Smooth muscle cell (in vitro differentiated cells): ENCODE results near the gene SMARCB1. TPM values are rescaled to one million over a fixed set of nuclear protein-coding genes. Genes with fewer than 3 reads are reported as not detected.
A peak's percentile ranks its signal among the peaks of the same experiment; 100 is the strongest.

ENCODE experiments used
- DNase-seq: peaks from one replicate; lab custom pipeline; 2025; ENCODE audit not compliant: unreplicated experiment; lab: John Stamatoyannopoulos, UW
- H2AFZ ChIP-seq: fragments of 200-600 bp; sonication (generic); 2 replicates; pipeline ENCODE4 v1.6.0; 2016; ENCODE audit warnings: antibody characterized with exemption, low read depth, mild to moderate bottlenecking
- H3F3A ChIP-seq: fragments of 200-600 bp; sonication (generic); 2 replicates; pipeline ENCODE4 v1.6.0; 2017; ENCODE audit warnings: antibody characterized with exemption, low read depth
- H3K27ac ChIP-seq: fragments of 200-600 bp; sonication (generic); 2 replicates; pipeline ENCODE4 v1.5.1; 2016; ENCODE audit warnings: low read depth, mild to moderate bottlenecking
- H3K27me3 ChIP-seq: fragments of 200-600 bp; sonication (generic); 2 replicates; pipeline ENCODE4 v1.6.1; 2016; ENCODE audit warnings: low read depth, mild to moderate bottlenecking
- H3K36me3 ChIP-seq: fragments of 200-600 bp; sonication (generic); 2 replicates; pipeline ENCODE4 v1.5.1; 2016; ENCODE audit warnings: low read depth
- H3K4me1 ChIP-seq: fragments of 200-600 bp; sonication (generic); 2 replicates; pipeline ENCODE4 v1.5.1; 2016; ENCODE audit warnings: low read depth
- H3K4me2 ChIP-seq: fragments of 200-600 bp; sonication (generic); 2 replicates; pipeline ENCODE4 v1.6.0; 2016; ENCODE audit warnings: mild to moderate bottlenecking
- H3K4me3 ChIP-seq: fragments of 200-600 bp; sonication (generic); 2 replicates; pipeline ENCODE4 v1.5.1; 2016; ENCODE audit warnings: mild to moderate bottlenecking
- H3K79me2 ChIP-seq: fragments of 200-600 bp; sonication (generic); 2 replicates; pipeline ENCODE4 v1.6.0; 2016; ENCODE audit warnings: low read depth, mild to moderate bottlenecking
- H3K9ac ChIP-seq: fragments of 200-600 bp; sonication (generic); 2 replicates; pipeline ENCODE4 v1.6.0; 2016; ENCODE audit warnings: low read depth
- H3K9me3 ChIP-seq: fragments of 200-600 bp; sonication (generic); replicated peaks from 2 replicates; pipeline ENCODE4 v1.5.1; 2016; ENCODE audit warnings: low read depth
- H4K20me1 ChIP-seq: fragments of 200-600 bp; sonication (generic); 2 replicates; pipeline ENCODE4 v1.6.0; 2016; ENCODE audit warnings: low read depth
- WGBS: methylation state at CpG from one replicate; pipeline ENCODE4 v1.1.7; 2016; ENCODE audit warnings: low lambda C conversion rate; 5-methylcytosine and 5-hydroxymethylcytosine counted together
- polyA plus RNA-seq: library from polyadenylated mRNA; unstranded; fragments of >200 nt; fragmentation: Nextera tagmentation; extraction: Ambion mirVana; gene quantifications from 2 replicates; pipeline ENCODE4 v1.2.1, GENCODE V29; 2016
- total RNA-seq: library from RNA; depleted of rRNA; stranded (reverse); fragments of >200 nt; gene quantifications from 2 replicates; pipeline ENCODE4 v1.2.3, GENCODE V29; 2014
- TF ChIP-seq, protein P1 (sequence below): fragments of 200-600 bp; sonication (generic); IDR thresholded peaks from 2 replicates; pipeline ENCODE4 v1.5.1; 2017; ENCODE audit warnings: borderline replicate concordance, mild to moderate bottlenecking, antibody characterized with exemption; ENCODE audit not compliant: insufficient read depth, poor library complexity, severe bottlenecking

Gene SMARCB1
- total and polyA plus RNA-seq, 2 experiments from 2014 or later = 65.8 to 124 TPM

DNA sequence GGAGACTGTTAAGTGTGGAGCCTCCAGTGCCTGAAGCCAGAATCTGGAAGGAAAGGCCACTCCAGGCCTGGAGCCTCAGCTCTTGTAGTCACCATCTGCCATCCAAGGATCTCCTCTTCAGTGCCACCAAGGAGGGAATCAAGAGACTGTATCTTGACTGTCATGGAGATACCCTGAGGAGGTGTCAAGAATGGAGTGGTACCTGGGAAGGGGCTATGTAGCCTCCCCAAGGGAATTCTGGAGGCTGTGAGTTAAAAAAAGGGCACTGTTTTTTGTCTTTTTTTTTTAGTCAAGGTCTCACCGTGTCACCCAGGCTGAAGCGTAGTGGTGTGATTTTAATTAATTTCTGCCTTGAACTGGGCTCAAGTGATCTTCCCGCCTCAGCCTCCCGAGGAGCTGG is 27.2 kb upstream of the SMARCB1 start:
- DNase-seq = no peak
- no peaks in the 10 kb centered on the region for H3K9me3 ChIP-seq
- no peaks in the 10 kb centered on the region for H4K20me1 ChIP-seq
- no peak overlapping the region for H3K27ac ChIP-seq
- H3K36me3 ChIP-seq = no peaks in the 10 kb centered on the region
- H3K4me3 ChIP-seq = no peak overlapping the region
- H3K4me2 ChIP-seq = no peak overlapping the region
- no peaks in the 10 kb centered on the region for H3K79me2 ChIP-seq
- TF ChIP-seq, protein P1, sequence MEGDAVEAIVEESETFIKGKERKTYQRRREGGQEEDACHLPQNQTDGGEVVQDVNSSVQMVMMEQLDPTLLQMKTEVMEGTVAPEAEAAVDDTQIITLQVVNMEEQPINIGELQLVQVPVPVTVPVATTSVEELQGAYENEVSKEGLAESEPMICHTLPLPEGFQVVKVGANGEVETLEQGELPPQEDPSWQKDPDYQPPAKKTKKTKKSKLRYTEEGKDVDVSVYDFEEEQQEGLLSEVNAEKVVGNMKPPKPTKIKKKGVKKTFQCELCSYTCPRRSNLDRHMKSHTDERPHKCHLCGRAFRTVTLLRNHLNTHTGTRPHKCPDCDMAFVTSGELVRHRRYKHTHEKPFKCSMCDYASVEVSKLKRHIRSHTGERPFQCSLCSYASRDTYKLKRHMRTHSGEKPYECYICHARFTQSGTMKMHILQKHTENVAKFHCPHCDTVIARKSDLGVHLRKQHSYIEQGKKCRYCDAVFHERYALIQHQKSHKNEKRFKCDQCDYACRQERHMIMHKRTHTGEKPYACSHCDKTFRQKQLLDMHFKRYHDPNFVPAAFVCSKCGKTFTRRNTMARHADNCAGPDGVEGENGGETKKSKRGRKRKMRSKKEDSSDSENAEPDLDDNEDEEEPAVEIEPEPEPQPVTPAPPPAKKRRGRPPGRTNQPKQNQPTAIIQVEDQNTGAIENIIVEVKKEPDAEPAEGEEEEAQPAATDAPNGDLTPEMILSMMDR = no peak
- H2AFZ ChIP-seq = no peak overlapping the region
- peaks cover 10% of the 10 kb centered on the region for H3K4me1 ChIP-seq
- no peaks in the 10 kb centered on the region for H3F3A ChIP-seq
- 89% methylated on average over 4 of the region's 4 CpGs for WGBS
- H3K27me3 ChIP-seq = no peaks in the 10 kb centered on the region
- no peak overlapping the region for H3K9ac ChIP-seq

DNA sequence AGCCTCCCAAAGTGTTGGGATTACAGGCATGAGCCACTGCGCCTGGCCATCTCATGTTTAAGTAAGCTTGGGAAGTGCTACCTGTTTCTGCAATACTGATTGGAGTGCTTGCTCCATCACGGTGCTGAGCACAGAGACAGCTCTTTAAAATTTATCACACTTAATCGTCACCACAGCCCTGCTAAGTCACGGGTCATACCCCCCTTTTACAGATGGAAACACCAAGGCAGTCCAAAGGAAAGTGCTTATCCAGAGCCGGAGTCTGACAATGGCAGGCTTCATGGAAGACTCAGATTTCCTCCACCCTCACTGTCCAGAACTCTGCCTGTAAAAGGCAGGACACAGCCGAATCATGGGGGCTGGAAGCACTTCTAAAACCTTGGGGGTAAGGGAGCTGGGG is 26.7 kb upstream of the SMARCB1 start:
- peaks cover 10% of the 10 kb centered on the region for H3K4me1 ChIP-seq
- TF ChIP-seq, protein P1 = no peak
- no peak overlapping the region for H2AFZ ChIP-seq
- no peaks in the 10 kb centered on the region for H3F3A ChIP-seq
- DNase-seq = no peak
- 86% methylated on average over 6 of the region's 6 CpGs for WGBS
- no peaks in the 10 kb centered on the region for H3K79me2 ChIP-seq
- H3K27ac ChIP-seq = no peak overlapping the region
- H3K27me3 ChIP-seq = no peaks in the 10 kb centered on the region
- H3K9ac ChIP-seq = no peak overlapping the region
- no peak overlapping the region for H3K4me3 ChIP-seq
- H3K36me3 ChIP-seq = no peaks in the 10 kb centered on the region
- no peaks in the 10 kb centered on the region for H3K9me3 ChIP-seq
- H4K20me1 ChIP-seq = peaks cover 4% of the 10 kb centered on the region
- no peak overlapping the region for H3K4me2 ChIP-seq

DNA sequence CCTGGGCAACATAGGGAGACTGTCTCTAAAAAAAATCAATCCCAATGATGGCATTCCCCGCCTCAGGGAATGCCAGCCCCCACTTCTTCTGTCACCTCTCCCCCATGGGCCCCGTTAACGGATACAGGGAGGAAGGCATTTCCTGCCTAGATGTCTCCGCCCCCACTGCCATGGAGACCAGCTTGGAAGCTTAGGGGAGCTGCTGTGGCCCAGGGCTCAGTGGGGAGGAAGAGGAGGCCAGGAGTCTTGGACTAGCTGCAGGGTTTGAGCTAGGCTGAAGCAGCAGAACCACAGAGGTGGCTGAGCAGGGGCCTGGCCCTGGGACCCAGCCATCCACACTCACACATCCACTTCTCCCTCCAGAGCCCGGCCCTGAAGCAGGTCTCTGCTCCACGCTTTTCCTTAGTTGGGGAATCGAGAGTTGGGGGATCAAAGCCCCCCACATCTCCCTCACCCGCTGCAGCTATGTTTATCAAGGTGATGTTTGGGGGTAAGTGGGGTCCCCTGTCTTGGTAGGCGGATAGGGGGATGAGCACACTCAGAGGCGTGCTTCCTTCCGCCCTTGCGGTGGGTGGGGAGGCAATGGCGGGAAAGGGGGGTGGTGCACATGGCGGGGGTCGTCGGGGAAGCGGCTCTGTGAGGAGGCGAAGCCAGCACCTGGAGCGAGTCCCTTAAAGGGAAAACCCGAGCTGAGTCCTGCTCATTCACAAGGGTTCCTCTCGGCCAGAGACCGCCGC is 23.8 kb upstream of the SMARCB1 start, which contains the start of gene C22orf15:
Gene C22orf15, plus strand, starts transcription at position 149 of the 737 bp plus-strand sequence. Its CDS starts 317 bp downstream, at position 466.
- Histone ChIP-seq H3K4me3 (no peak within 1 kb of the TSS), H3K27me3 (no peaks in the 10 kb centered on the region), H3K9ac (no peak within 1 kb of the TSS), H2AFZ (no peak within 1 kb of the TSS), H3K4me1 (peaks cover 16% of the 10 kb centered on the region), H4K20me1 (peaks cover 19% of the 10 kb centered on the region), H3K4me2 (peak within 1 kb of the TSS; percentile 73), H3K79me2 (no peaks in the 10 kb centered on the region), H3K36me3 (no peaks in the 10 kb centered on the region), H3K27ac (no peak within 1 kb of the TSS), H3K9me3 (no peaks in the 10 kb centered on the region), H3F3A (no peaks in the 10 kb centered on the region)
- TF ChIP-seq, protein P1 = no peak
- no peak for DNase-seq
- WGBS = 66% methylated on average over 23 of the region's 23 CpGs

DNA sequence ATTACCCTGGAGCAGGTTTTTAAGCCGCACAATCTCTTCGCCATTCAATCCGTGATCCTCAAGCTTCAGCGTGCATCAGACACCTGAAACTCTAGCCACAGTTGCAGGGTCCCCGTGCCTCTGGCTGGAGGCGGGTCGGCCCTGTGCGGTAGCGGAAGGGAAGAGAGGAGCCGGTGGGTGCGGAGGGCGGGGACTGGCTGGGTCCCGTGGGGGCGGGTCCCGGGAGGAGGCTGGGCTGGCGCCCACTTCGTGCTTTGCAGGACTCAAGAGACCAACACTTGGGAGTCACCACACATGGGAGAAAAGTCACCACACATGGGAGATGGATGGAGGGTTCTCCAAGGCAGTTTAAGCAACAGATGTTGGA is 23.2 kb upstream of the SMARCB1 start:
- Histone ChIP-seq H3K27me3 (no peaks in the 10 kb centered on the region), H3F3A (no peaks in the 10 kb centered on the region), H3K4me3 (no peak overlapping the region), H3K4me2 (peak overlapping the region; percentile 73), H3K27ac (no peak overlapping the region), H2AFZ (no peak overlapping the region), H3K36me3 (no peaks in the 10 kb centered on the region), H3K79me2 (no peaks in the 10 kb centered on the region), H3K4me1 (peaks cover 16% of the 10 kb centered on the region), H3K9ac (no peak overlapping the region), H3K9me3 (no peaks in the 10 kb centered on the region), H4K20me1 (peaks cover 19% of the 10 kb centered on the region)
- no peak for DNase-seq
- 40% methylated on average over 15 of the region's 17 CpGs for WGBS
- TF ChIP-seq, protein P1 = no peak
